Measurements from ENCODE around the gene SESTD1.

GRCh38 chr2:179250848-179251504, 13.7 kb downstream of the SESTD1 start:
- TF ChIP-seq CTCF (conservative IDR thresholded peaks at IDR 0.05 in 1 of 2, IDR thresholded peaks at IDR 0.05 in 1 of 2; ENCODE audit: low read depth in 1 of 2, low read length in 2 of 2) (no peak), EZH2 (IDR thresholded peaks at IDR 0.05; ENCODE audit: low read length, missing control alignments) (no peak)

Data from fibroblast of lung (primary cell).